Karpas-422 (cell line): Measurements from ENCODE around the gene NDUFB7. TPM values are rescaled to one million over a fixed set of nuclear protein-coding genes. Genes with fewer than 3 reads are reported as not detected.
"Not testable (repeated sequence)": the region's sequence is repeated elsewhere in the genome, so short reads cannot be mapped to it uniquely, and the experiment has no call there.

Source experiments
- DNase-seq: peaks from one replicate; pipeline ENCODE4 v3.0.0-alpha.2; 2015
- H2AFZ ChIP-seq: fragments of 200-600 bp; sonication (generic); 2 replicates; pipeline ENCODE4 v1.6.1; 2014; ENCODE audit warnings: antibody characterized with exemption, low read length, mixed read lengths
- H3K27ac ChIP-seq: fragments of 200-600 bp; sonication (generic); 2 replicates; pipeline ENCODE4 v1.5.1; 2014; ENCODE audit warnings: mild to moderate bottlenecking, low read length, moderate library complexity
- H3K27me3 ChIP-seq: fragments of 200-600 bp; sonication (generic); 2 replicates; pipeline ENCODE4 v1.6.1; 2014; ENCODE audit warnings: low read length, mixed read lengths
- H3K36me3 ChIP-seq: fragments of 200-600 bp; sonication (generic); 2 replicates; pipeline ENCODE4 v1.6.1; 2014; ENCODE audit warnings: low read length, mixed read lengths; ENCODE audit not compliant: insufficient read depth
- H3K4me1 ChIP-seq: fragments of 200-600 bp; sonication (generic); 2 replicates; pipeline ENCODE4 v1.6.1; 2014; ENCODE audit warnings: mild to moderate bottlenecking, low read length, mixed read lengths
- H3K4me2 ChIP-seq: fragments of 200-600 bp; sonication (generic); 2 replicates; pipeline ENCODE4 v1.6.1; 2014; ENCODE audit warnings: low read length, low read depth, mild to moderate bottlenecking; ENCODE audit not compliant: poor library complexity, severe bottlenecking
- H3K4me3 ChIP-seq: fragments of 200-600 bp; sonication (generic); 2 replicates; pipeline ENCODE4 v1.5.1; 2014; ENCODE audit warnings: mild to moderate bottlenecking, antibody characterized with exemption, low read length, mixed read lengths
- H3K79me2 ChIP-seq: fragments of 200-600 bp; sonication (generic); 2 replicates; pipeline ENCODE4 v1.6.1; 2014; ENCODE audit warnings: mild to moderate bottlenecking, low read length, mixed read lengths
- H3K9ac ChIP-seq: fragments of 200-600 bp; sonication (generic); 2 replicates; pipeline ENCODE4 v1.6.0; 2014; ENCODE audit warnings: low read length
- H3K9me2 ChIP-seq: fragments of 200-600 bp; sonication (generic), shearing (Covaris generic); replicated peaks from 2 replicates; pipeline ENCODE4 v1.6.0; 2014; ENCODE audit warnings: mild to moderate bottlenecking, low read length, moderate library complexity; ENCODE audit not compliant: insufficient read depth
- H3K9me3 ChIP-seq: fragments of 300-700, 200-600 bp; sonication (generic); 2 replicates; pipeline ENCODE4 v1.6.1; 2014; ENCODE audit warnings: low read length, mixed read lengths
- H4K20me1 ChIP-seq: fragments of 200-600 bp; sonication (generic); 2 replicates; pipeline ENCODE4 v1.6.1; 2014; ENCODE audit warnings: mild to moderate bottlenecking, antibody characterized with exemption, low read length, low read depth; ENCODE audit not compliant: insufficient read depth
- total RNA-seq: library from RNA; depleted of rRNA; stranded (reverse); fragments of >200 nt; shearing (Covaris generic); gene quantifications from 2 replicates; pipeline ENCODE4 v1.2.3, GENCODE V29; 2014; ENCODE audit warnings: low replicate concordance

The NDUFB7 gene
- total RNA-seq, 1 experiment from 2014 or later, result 230 TPM

- Histone ChIP-seq H3K9me2 (no peaks in the 10 kb centered on the region), H3K9me3 (no peaks in the 10 kb centered on the region), H3K27me3 (no peaks in the 10 kb centered on the region), H3K79me2 (peaks cover 33% of the 10 kb centered on the region), H3K27ac (no peak overlapping the region), H3K4me3 (no peak overlapping the region), H3K9ac (no peak overlapping the region), H2AFZ (no peak overlapping the region), H4K20me1 (peaks cover 5% of the 10 kb centered on the region; the same call in 1 of the 2 replicates), H3K4me2 (no peak overlapping the region), H3K4me1 (peaks cover 8% of the 10 kb centered on the region), H3K36me3 (no peaks in the 10 kb centered on the region)
- no peak for DNase-seq
Observed at GRCh38 chr19:14566712-14567077, 5.2 kb downstream of the NDUFB7 start.

DNA sequence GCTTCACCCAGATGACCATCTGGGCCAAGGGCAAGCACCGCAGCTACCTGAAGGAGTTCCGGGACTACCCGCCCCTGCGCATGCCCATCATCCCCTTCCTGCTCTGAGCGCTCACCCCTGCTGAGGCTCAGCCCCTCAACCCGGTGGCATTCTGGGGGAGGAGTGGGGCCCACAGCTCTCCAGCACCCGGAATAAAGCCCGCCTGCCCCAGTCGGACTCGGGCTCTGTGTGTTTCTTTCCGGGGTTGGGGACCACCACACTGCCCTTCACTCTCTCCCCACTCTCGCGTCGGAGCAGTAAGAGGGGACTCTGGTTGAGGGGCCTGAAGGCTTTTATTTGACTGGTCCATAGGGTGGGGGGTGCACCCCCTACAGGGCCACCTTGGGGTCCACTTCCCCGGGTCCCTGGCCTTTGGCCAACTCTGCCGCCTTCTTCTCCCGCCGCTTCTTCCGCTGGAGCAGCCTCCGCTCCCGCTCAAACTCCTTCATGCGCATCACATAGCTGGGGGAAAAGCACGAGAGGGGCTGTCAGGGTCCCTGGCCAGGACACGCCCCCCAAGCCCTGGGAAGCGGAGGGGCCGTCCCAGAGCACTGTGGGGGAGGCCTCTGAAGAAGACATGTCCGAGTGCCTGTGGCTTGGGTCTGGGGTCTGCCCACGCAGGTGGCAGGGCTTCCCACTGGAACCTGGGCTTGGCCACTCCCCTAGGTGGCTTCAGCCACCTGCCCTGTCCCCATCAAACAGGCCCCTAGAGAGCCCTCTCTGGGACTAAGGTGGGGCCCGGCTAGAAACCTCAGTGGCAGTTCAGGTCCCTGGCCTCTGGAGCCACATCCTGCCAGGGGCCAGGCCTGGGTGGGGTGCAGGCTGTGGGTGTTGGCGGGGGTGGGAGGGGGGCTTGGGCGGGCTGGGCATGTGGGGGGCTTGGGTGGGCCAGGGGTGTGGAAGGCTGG is 5.8 kb downstream of the NDUFB7 start:
- Histone ChIP-seq H4K20me1 (peaks cover 5% of the 10 kb centered on the region; the same call in 1 of the 2 replicates), H3K9me3 (no peaks in the 10 kb centered on the region), H3K9ac (no peak overlapping the region), H3K79me2 (peaks cover 33% of the 10 kb centered on the region), H3K9me2 (no peaks in the 10 kb centered on the region), H2AFZ (no peak overlapping the region), H3K27me3 (no peaks in the 10 kb centered on the region), H3K36me3 (no peaks in the 10 kb centered on the region), H3K27ac (no peak overlapping the region), H3K4me2 (no peak overlapping the region), H3K4me1 (peaks cover 6% of the 10 kb centered on the region), H3K4me3 (no peak overlapping the region)
- DNase-seq, result no peak

GRCh38 chr19:14565298-14565679 is 6.6 kb downstream of the NDUFB7 start:
- H3K4me3 ChIP-seq, result no peak overlapping the region
- H3K27me3 ChIP-seq, result no peaks in the 10 kb centered on the region
- H3K27ac ChIP-seq, result no peak overlapping the region
- no peak overlapping the region for H3K9ac ChIP-seq
- peaks cover 6% of the 10 kb centered on the region for H3K4me1 ChIP-seq
- no peak for DNase-seq
- H3K9me2 ChIP-seq, result no peaks in the 10 kb centered on the region
- H3K4me2 ChIP-seq, result no peak overlapping the region
- H3K79me2 ChIP-seq, result peaks cover 33% of the 10 kb centered on the region
- no peak overlapping the region for H2AFZ ChIP-seq
- no peaks in the 10 kb centered on the region for H3K9me3 ChIP-seq
- H4K20me1 ChIP-seq, result peaks cover 5% of the 10 kb centered on the region; the same call in 1 of the 2 replicates
- no peaks in the 10 kb centered on the region for H3K36me3 ChIP-seq

- H3K4me2 ChIP-seq, H3K9ac ChIP-seq, H3K36me3 ChIP-seq, H3K27me3 ChIP-seq, H3K4me3 ChIP-seq, H3K9me2 ChIP-seq, H3K9me3 ChIP-seq, H4K20me1 ChIP-seq, H2AFZ ChIP-seq, H3K27ac ChIP-seq: not testable (repeated sequence)
- peaks cover 11% of the 10 kb centered on the region for H3K4me1 ChIP-seq
- DNase-seq, result peak; percentile 58
- peaks cover 36% of the 10 kb centered on the region for H3K79me2 ChIP-seq
Observed at GRCh38 chr19:14564652-14565297, 7.1 kb downstream of the NDUFB7 start.

GRCh38 chr19:14563989-14564651 is 7.7 kb downstream of the NDUFB7 start:
- Histone ChIP-seq H3K9ac (no peak overlapping the region), H3K36me3 (no peaks in the 10 kb centered on the region), H3K9me3 (no peaks in the 10 kb centered on the region), H4K20me1 (peaks cover 5% of the 10 kb centered on the region; the same call in 1 of the 2 replicates), H3K4me2 (no peak overlapping the region), H3K27ac (no peak overlapping the region), H3K4me1 (peaks cover 18% of the 10 kb centered on the region), H3K27me3 (no peaks in the 10 kb centered on the region), H2AFZ (no peak overlapping the region), H3K9me2 (no peaks in the 10 kb centered on the region), H3K4me3 (no peak overlapping the region), H3K79me2 (peaks cover 37% of the 10 kb centered on the region)
- DNase-seq, result peak; percentile 96

DNA sequence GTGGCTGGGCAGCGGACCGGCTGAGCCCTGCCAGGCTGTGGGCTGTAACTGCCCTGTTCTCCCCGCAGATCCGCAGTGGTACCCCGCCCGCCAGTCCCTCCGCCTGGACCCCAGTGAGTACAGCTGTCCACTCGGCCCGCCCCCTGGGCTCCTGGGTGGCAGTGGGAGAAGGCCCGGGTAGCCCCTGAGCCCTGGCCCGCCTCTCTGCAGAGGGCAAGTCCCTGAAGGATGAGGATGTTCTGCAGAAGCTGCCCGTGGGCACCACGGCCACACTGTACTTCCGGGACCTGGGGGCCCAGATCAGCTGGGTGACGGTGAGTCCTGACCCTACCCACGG is 8.3 kb downstream of the NDUFB7 start:
- Histone ChIP-seq H3K9ac (no peak overlapping the region), H4K20me1 (peaks cover 8% of the 10 kb centered on the region; the same call in 1 of the 2 replicates), H3K27me3 (no peaks in the 10 kb centered on the region), H3K9me2 (no peaks in the 10 kb centered on the region), H3K4me1 (peaks cover 24% of the 10 kb centered on the region), H3K79me2 (peaks cover 41% of the 10 kb centered on the region), H3K9me3 (no peaks in the 10 kb centered on the region), H3K4me3 (no peak overlapping the region), H3K27ac (no peak overlapping the region), H2AFZ (no peak overlapping the region), H3K4me2 (no peak overlapping the region), H3K36me3 (no peaks in the 10 kb centered on the region)
- no peak for DNase-seq

GRCh38 chr19:14562660-14563589 is 8.9 kb downstream of the NDUFB7 start:
- H3K36me3 ChIP-seq, result no peaks in the 10 kb centered on the region
- no peak overlapping the region for H3K4me3 ChIP-seq
- peaks cover 30% of the 10 kb centered on the region for H3K4me1 ChIP-seq
- H3K79me2 ChIP-seq, result peaks cover 45% of the 10 kb centered on the region
- H3K27ac ChIP-seq, result no peak overlapping the region
- peaks cover 8% of the 10 kb centered on the region; the same call in 1 of the 2 replicates for H4K20me1 ChIP-seq
- no peaks in the 10 kb centered on the region for H3K27me3 ChIP-seq
- H3K4me2 ChIP-seq, result no peak overlapping the region
- no peaks in the 10 kb centered on the region for H3K9me2 ChIP-seq
- no peak overlapping the region for H2AFZ ChIP-seq
- no peak overlapping the region for H3K9ac ChIP-seq
- no peak for DNase-seq
- no peaks in the 10 kb centered on the region for H3K9me3 ChIP-seq
